K562 (cell line): ENCODE results near the gene OXLD1. TPM values are rescaled to one million over a fixed set of nuclear protein-coding genes. Genes with fewer than 3 reads are reported as not detected.

Experiments
- ATAC-seq: fragments of 200-7000 bp; cut with Tn5 transposase; 3 replicates; pipeline ENCODE4 v1.9.1; 2020; ENCODE audit warnings: moderate library complexity
- BruUV-seq: library from RNA; stranded (reverse); fragments of 400-500 nt; replicated peaks from 2 replicates; lab custom pipeline; 2021; lab: Mats Ljungman, UMichigan
- CTCF ChIA-PET: fragments of 300-600 bp; formaldehyde crosslinking; extraction: SDS; loops from one replicate; lab custom pipeline; 2021; ENCODE audit warnings: low intra/inter-chr PET ratio; lab: Yijun Ruan, JAX
- POLR2A ChIA-PET: fragments of 300-600, 350-650 bp; sonication (Branson Sonifier 250); formaldehyde crosslinking; extraction: SDS; loops from one replicate; lab custom pipeline; 2021; ENCODE audit warnings: antibody characterized with exemption, inconsistent platforms; lab: Yijun Ruan, JAX
- DNase-seq, 4 experiments: peaks; one replicate each; pipeline versions ENCODE4 v3.0.0 to v3.0.0-alpha.2; 2011 to 2018; ENCODE audit warnings: low spot score in 3 of 4, mixed read lengths in 3 of 4; ENCODE audit errors: extremely low read depth in 1 of 4
- FAIRE-seq: peaks from 2 replicates; lab custom pipeline; 2011; peaks lifted over from hg19 to GRCh38; lab: Jason Lieb, UNC
- H2AFZ ChIP-seq: 2 replicates; pipeline ENCODE4 v1.6.0; 2011; ENCODE audit warnings: low read depth, low read length, control low read depth, inconsistent platforms
- H3K27ac ChIP-seq: fragments of 200-600 bp; 3 replicates; pipeline ENCODE4 v1.8.0; 2011; ENCODE audit warnings: low read depth, mild to moderate bottlenecking, control low read depth, inconsistent platforms, low read length, moderate library complexity, mixed read lengths; ENCODE audit errors: extremely low read depth
- H3K27me3 ChIP-seq, 2 experiments: fragments of 300-600 bp in 1 of 2; 2 replicates in 1 of 2; 3 replicates in 1 of 2; pipeline versions ENCODE4 v1.6.0 to v1.8.0; 2011; ENCODE audit warnings: inconsistent platforms in 2 of 2, low read length in 2 of 2, mild to moderate bottlenecking in 1 of 2, mixed read lengths in 1 of 2, moderate library complexity in 1 of 2; ENCODE audit not compliant: control insufficient read depth in 2 of 2, insufficient read depth in 2 of 2
- H3K36me3 ChIP-seq: fragments of 300-600 bp; 3 replicates; pipeline ENCODE4 v1.8.0; 2011; ENCODE audit warnings: mild to moderate bottlenecking, low read length, inconsistent platforms; ENCODE audit not compliant: control insufficient read depth, insufficient read depth
- H3K4me1 ChIP-seq, 2 experiments: fragments of 200-600 bp in 1 of 2; replicated peaks in 1 of 2; 2 replicates in 1 of 2; 3 replicates in 1 of 2; pipeline versions ENCODE4 v1.5.1 to v1.8.0; 2011; ENCODE audit warnings: inconsistent platforms in 2 of 2, low read length in 2 of 2, mild to moderate bottlenecking in 1 of 2, mixed read lengths in 1 of 2, moderate library complexity in 1 of 2; ENCODE audit not compliant: control insufficient read depth in 2 of 2, insufficient read depth in 2 of 2
- H3K4me2 ChIP-seq: 2 replicates; pipeline ENCODE4 v1.6.1; 2011; ENCODE audit warnings: low read length, control low read depth, inconsistent platforms, mixed read lengths; ENCODE audit not compliant: insufficient read depth
- H3K4me3 ChIP-seq: fragments of 200-600 bp; sonication (generic), shearing (Covaris generic); 2 replicates; pipeline ENCODE4 v1.5.1; 2016; ENCODE audit warnings: control low read depth, inconsistent platforms
- H3K79me2 ChIP-seq: fragments of 200-600 bp; 3 replicates; pipeline ENCODE4 v1.8.0; 2011; ENCODE audit warnings: low read length, inconsistent platforms; ENCODE audit not compliant: control insufficient read depth, insufficient read depth
- H3K9ac ChIP-seq, 2 experiments: 2 replicates each; pipeline versions ENCODE4 v1.6.0 to v1.6.1; 2011; ENCODE audit warnings: low read depth in 2 of 2, low read length in 2 of 2, control low read depth in 1 of 2, inconsistent platforms in 1 of 2, mild to moderate bottlenecking in 1 of 2, mixed read lengths in 1 of 2; ENCODE audit not compliant: insufficient read depth in 1 of 2
- H3K9me1 ChIP-seq: one replicate; pipeline ENCODE4 v1.6.0; 2011; ENCODE audit warnings: inconsistent platforms, mild to moderate bottlenecking, low read length, moderate library complexity; ENCODE audit not compliant: control insufficient read depth, insufficient read depth
- H3K9me3 ChIP-seq: replicated peaks from 2 replicates; pipeline ENCODE4 v1.5.1; 2011; ENCODE audit warnings: low read depth, low read length, inconsistent platforms; ENCODE audit not compliant: control insufficient read depth, insufficient read depth
- H4K20me1 ChIP-seq: replicated peaks from 2 replicates; pipeline ENCODE4 v1.6.1; 2011; ENCODE audit warnings: low read length, inconsistent platforms, mixed read lengths; ENCODE audit not compliant: control insufficient read depth, insufficient read depth
- E4F1 ChIP-seq: fragments of 250-450 bp; sonication (Bioruptor Pico); IDR thresholded peaks from 2 replicates; pipeline ENCODE4 v1.5.0; 2021; ENCODE audit warnings: mild to moderate bottlenecking, borderline replicate concordance
- ERF ChIP-seq: fragments of 450-650 bp; formaldehyde crosslinking; IDR thresholded peaks from 2 replicates; pipeline ENCODE4 v1.4.0; 2020; ENCODE audit warnings: mild to moderate bottlenecking, mixed read lengths
- FIP1L1 ChIP-seq: fragments of 200-400 bp; formaldehyde crosslinking; IDR thresholded peaks from 2 replicates; pipeline ENCODE4 v1.6.1; 2018; ENCODE audit warnings: mild to moderate bottlenecking, low read depth, low read length; ENCODE audit not compliant: poor library complexity, severe bottlenecking
- HOXB6 ChIP-seq: fragments of 250-450 bp; sonication (Bioruptor Pico); IDR thresholded peaks from 2 replicates; pipeline ENCODE4 v1.5.1; 2022; ENCODE audit warnings: mild to moderate bottlenecking, borderline replicate concordance
- KDM5B ChIP-seq: fragments of 200-600 bp; sonication (generic); IDR thresholded peaks from 2 replicates; pipeline ENCODE4 v1.6.1; 2012; ENCODE audit warnings: low read depth, mild to moderate bottlenecking, moderate library complexity, low read length, control low read depth, inconsistent platforms; ENCODE audit not compliant: insufficient replicate concordance
- POLR2AphosphoS2 ChIP-seq: IDR thresholded peaks from 2 replicates; pipeline ENCODE4 v1.6.1; 2012; ENCODE audit warnings: low read length, improper control_type of control experiment
- POLR2G ChIP-seq: fragments of 200-400 bp; formaldehyde crosslinking; IDR thresholded peaks from 2 replicates; pipeline ENCODE4 v1.6.1; 2017; ENCODE audit warnings: low read depth, mild to moderate bottlenecking, antibody characterized with exemption, low read length, moderate library complexity
- PTBP1 ChIP-seq: fragments of 200-400 bp; formaldehyde crosslinking; IDR thresholded peaks from 2 replicates; pipeline ENCODE4 v1.6.1; 2017; ENCODE audit warnings: low read depth, low read length
- RBM39 ChIP-seq: fragments of 200-400 bp; formaldehyde crosslinking; optimal IDR thresholded peaks from 2 replicates; pipeline ENCODE3; 2018; ENCODE audit warnings: low read depth, low read length
- SMARCA5 ChIP-seq: fragments of 450-650 bp; IDR thresholded peaks from 2 replicates; pipeline ENCODE4 v1.6.1; 2016
- SNAPC5 ChIP-seq: fragments of 250-450 bp; sonication (Bioruptor Pico); IDR thresholded peaks from 2 replicates; pipeline ENCODE4 v1.8.0; 2021; ENCODE audit warnings: moderate library complexity, mild to moderate bottlenecking, inconsistent platforms
- SUPT5H ChIP-seq: fragments of 450-650 bp; IDR thresholded peaks from 2 replicates; pipeline ENCODE4 v1.6.1; 2016
- TFAP4 ChIP-seq: sonication (generic); formaldehyde crosslinking; IDR thresholded peaks from 2 replicates; pipeline ENCODE4 v1.8.0; 2022; ENCODE audit warnings: missing genetic modification reagents, mild to moderate bottlenecking, moderate library complexity, borderline replicate concordance
- USF1 ChIP-seq: sonication (generic); formaldehyde crosslinking; IDR thresholded peaks from 2 replicates; pipeline ENCODE4 v1.9.0; 2022; ENCODE audit warnings: mild to moderate bottlenecking, missing genetic modification reagents
- ZBED1 ChIP-seq: IDR thresholded peaks from 2 replicates; pipeline ENCODE4 v1.6.1; 2014
- ZNF263 ChIP-seq: sonication (generic); formaldehyde crosslinking; IDR thresholded peaks from 2 replicates; pipeline ENCODE4 v1.8.0; 2022; ENCODE audit warnings: mild to moderate bottlenecking, missing genetic modification reagents, borderline replicate concordance
- WGBS: fragments of 100-300 bp; shearing (Covaris generic); methylation state at CpG from one replicate; pipeline ENCODE4 v1.1.6; 2016; ENCODE audit warnings: low coverage, mixed read lengths; ENCODE audit not compliant: insufficient coverage; ENCODE audit errors: missing lambda C conversion rate; 5-methylcytosine and 5-hydroxymethylcytosine counted together
- in situ Hi-C: fragments of 300-500 bp; cut with MboI; formaldehyde crosslinking; loops from 4 replicates; pipeline ENCODE4 v1.15.0; 2018; ENCODE audit warnings: inconsistent platforms, mixed read lengths
- intact Hi-C: fragments of 100-400 bp; cut with micrococcal nuclease; formaldehyde crosslinking; loops from 2 replicates; pipeline ENCODE4 v1.14.2; 2022
- polyA plus RNA-seq, 8 experiments: library from polyadenylated mRNA; depleted of rRNA in 4 of 8; stranded (reverse) in 5 of 8; unstranded in 3 of 8; fragments of >200 nt; fragmentation: Nextera tagmentation in 2 of 8; fragmentation: Illumina TruSeq in 1 of 8; extraction: Ambion mirVana in 2 of 8; extraction: Trizol in 1 of 8; gene quantifications; 2 replicates each; pipeline versions ENCODE4 v1.2.1 to v1.2.3, GENCODE V29; 2011 to 2014; ENCODE audit warnings: inconsistent platforms in 1 of 8, missing spikeins in 1 of 8
- total RNA-seq, 7 experiments: library from RNA; depleted of rRNA in 6 of 7; stranded (reverse); fragments of >200 nt in 6 of 7; fragmentation: Illumina TruSeq in 2 of 7; extraction: Trizol in 2 of 7; gene quantifications; 2 replicates each; pipeline versions ENCODE4 v1.2.1 to v1.2.3, GENCODE V29; 2011 to 2021; ENCODE audit warnings: low replicate concordance in 1 of 7

Gene OXLD1
- total and polyA plus RNA-seq, 9 of the 15 experiments (the other 6 are each of a cell fraction or from before 2014, with no cell fraction given), result 4.4 to 115 (median 29.3) TPM

GRCh38 chr17:81710514-81711308 is 44.3 kb upstream of the OXLD1 start:
- no TSS peak for BruUV-seq
- TF ChIP-seq RBM39 (peak; percentile 26), ZBED1 (peak; percentile 46; the same call in 1 of the 2 replicates), E4F1 (CRISPR knock-in tag) (no peak), ERF (no peak), SNAPC5 (no peak), KDM5B (peak; percentile 10), USF1 (CRISPR knock-in tag) (0 out of 2 replicates have a peak, but pooled peaks have one; percentile 21), TFAP4 (CRISPR knock-in tag) (0 out of 2 replicates have a peak, but pooled peaks have one; percentile 5), HOXB6 (CRISPR knock-in tag) (no peak), SMARCA5 (no peak), POLR2AphosphoS2 (peak; percentile 45; the same call in 1 of the 2 replicates), POLR2G (peak; percentile 78), ZNF263 (0 out of 2 replicates have a peak, but pooled peaks have one; percentile 10), PTBP1 (0 out of 2 replicates have a peak, but pooled peaks have one; percentile 13), SUPT5H (0 out of 2 replicates have a peak, but pooled peaks have one; percentile 28), FIP1L1 (peak; percentile 12)

More at GRCh38 chr17:81710514-81711308, 44.3 kb upstream of the OXLD1 start:
- Histone ChIP-seq H3K4me1 (peaks cover 23 to 84% of the 10 kb centered on the region in 2 experiments), H3K27me3 (no peaks in the 10 kb centered on the region), H4K20me1 (peaks cover 15% of the 10 kb centered on the region), H2AFZ (no peak overlapping the region), H3K27ac (peak overlapping the region; percentile 88), H3K4me3 (no peak overlapping the region), H3K4me2 (peak overlapping the region; percentile 17; the same call in 1 of the 2 replicates), H3K36me3 (peaks cover 55% of the 10 kb centered on the region; the same call in 2 of the 3 replicates), H3K9ac (peak overlapping the region; percentile 80 to 81; a peak in 3 of 4 replicates), H3K9me1 (peaks cover 2% of the 10 kb centered on the region), H3K79me2 (peaks cover 46% of the 10 kb centered on the region), H3K9me3 (no peaks in the 10 kb centered on the region)
- intact Hi-C loops (no loop called here), in situ Hi-C loops (no loop called here)
- ChIA-PET CTCF (no interaction called here), POLR2A (interaction anchor here (0.6 to 5.2 kb wide), 5 partner anchors 7 to 406 kb away, joined by 3 to 59 read pairs (median 3); partner anchors contain the start of gene MRPL12)
- 58% methylated on average over 26 of the region's 29 CpGs for WGBS
- FAIRE-seq (no peak), ATAC-seq (no peak), DNase-seq (no peak)
